Raji (cell line): ENCODE data around the gene MSRB1.

Source experiments
- POLR2A ChIP-seq: IDR thresholded peaks from 2 replicates; pipeline ENCODE4 v1.6.1; 2011; ENCODE audit warnings: low read depth, low read length, control low read depth; ENCODE audit not compliant: insufficient read depth

Gene MSRB1

GRCh38 chr16:1906055-1906845, 36.7 kb downstream of the MSRB1 start:
- no peak for TF ChIP-seq POLR2A

DNA sequence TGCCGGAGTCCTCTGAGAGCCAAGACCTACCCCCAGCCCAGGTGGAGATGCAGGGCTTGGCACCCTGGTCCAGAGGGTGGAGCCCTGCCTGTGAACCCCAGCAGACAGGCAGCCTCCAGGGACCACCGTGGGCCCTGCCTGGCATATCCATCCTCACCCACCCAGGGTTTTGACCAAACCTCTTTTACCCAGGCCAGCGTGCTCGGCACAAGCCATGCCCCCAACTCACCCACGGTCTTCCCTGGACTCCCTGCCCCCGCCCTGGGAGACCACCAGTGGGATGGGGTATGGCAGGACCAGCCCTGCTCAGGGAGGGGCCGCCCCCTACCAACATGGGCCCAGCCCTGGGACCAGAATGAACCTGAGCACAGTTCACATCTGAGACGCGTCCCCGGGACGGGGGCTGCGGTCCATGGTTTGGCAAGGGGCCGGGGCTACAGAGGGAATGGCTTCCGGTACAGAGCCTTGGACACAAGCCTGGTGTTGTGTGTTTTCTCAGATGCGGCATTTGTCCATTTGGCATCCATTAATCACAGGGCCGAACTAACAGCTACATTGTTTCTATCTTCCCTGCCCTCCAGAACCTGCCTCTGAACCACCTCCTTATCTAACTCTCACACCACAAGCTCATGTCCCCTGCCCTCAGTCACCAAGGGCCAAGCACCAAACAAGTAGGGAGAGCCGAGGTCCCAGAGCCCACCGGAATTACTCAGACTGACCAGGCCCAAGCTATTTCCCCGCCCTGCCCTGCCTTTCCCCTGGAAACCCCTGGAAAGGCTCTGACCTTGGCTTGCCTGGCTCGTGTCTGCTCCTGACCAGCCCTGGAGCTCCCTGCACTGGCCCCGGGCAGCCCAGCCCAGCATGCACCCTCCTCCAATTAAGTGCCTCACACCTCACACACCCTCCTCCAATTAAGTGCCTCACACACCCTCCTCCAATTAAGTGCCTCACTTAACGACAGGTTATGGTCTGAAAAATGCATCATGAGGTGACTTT, 38.9 kb downstream of the MSRB1 start:
- TF ChIP-seq POLR2A: no peak

DNA sequence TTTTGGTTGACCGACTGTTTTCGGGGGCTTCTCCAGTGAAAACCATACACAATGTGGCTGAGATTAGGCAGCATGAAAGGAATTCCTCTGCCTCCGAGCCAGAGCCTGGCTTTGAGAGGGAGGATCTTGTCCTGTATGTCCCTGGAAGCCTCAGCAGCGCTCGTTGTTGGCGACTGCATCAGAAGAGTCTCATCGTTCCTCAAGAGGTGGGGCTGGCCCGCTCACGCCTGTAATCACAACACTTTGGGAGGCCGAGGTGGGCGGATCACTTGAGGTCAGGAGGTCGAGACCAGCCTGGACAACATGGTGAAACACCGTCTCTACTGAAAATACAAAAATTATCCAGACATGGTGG, 39.8 kb downstream of the MSRB1 start:
- no peak for TF ChIP-seq POLR2A

- no peak for TF ChIP-seq POLR2A
Observed at GRCh38 chr16:1902547-1903219, 40.3 kb downstream of the MSRB1 start.

GRCh38 chr16:1900452-1900774, 42.6 kb downstream of the MSRB1 start:
- no peak for TF ChIP-seq POLR2A

DNA sequence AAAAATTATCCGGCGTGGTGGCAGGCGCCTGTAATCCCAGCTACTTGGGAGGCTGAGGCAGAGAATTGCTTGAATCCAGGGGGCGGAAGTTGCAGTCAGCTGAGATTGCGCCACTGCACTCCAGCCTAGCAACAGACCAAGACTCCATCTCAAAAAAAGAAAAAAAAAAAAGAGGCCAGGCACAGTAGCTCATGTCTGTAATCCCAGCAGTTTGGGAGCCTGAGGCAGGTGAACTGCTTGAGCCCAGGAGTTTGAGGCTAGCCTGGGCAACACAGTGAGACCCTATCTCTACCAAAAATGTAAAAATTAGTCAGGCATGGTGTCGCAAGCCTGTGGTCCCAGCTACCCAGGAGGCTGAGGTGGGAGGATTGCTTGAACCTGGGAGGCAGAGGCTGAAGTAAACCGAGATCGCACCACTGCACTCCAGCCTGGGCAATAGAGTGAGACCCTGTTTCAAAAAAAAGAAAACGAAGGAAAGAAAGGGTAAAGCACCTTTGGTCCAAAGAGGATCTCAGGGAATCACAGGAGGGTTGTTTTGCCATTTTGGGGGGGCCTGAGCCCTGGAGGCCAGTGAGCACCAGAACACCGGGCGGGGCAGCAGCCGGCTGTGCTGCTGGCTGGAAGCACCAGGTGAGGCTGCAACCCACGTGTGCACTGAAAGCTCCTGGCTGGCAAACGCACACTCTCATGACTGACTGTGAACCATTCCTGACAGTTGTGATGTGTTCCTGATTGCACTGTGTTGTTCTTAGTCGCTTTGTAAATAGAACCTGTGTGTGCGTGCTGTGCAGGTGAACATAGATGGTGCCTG, 43.2 kb downstream of the MSRB1 start:
- TF ChIP-seq POLR2A: no peak

- TF ChIP-seq POLR2A: no peak
Observed at GRCh38 chr16:1895949-1896675, 46.9 kb downstream of the MSRB1 start.

DNA sequence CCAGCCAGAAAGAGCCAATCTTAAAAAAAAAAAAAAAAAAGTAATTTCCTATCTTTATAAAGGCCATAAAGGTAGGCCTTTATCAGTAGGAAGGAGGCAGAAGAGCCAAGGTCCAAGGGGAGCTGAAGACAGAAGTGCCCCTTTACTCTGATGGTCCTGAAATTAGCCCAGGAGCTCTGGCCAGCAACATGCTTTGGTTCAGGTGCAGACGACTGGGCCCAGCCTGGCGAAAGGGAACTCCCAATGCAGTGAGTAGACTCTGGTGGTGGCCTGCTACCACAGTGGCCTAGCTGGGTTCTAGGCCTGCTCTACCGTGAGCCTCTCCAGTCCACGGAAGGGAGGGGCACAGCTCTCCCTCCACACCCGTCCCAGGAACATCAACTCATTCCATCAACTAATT, 47.9 kb downstream of the MSRB1 start:
- TF ChIP-seq POLR2A: no peak

GRCh38 chr16:1890708-1891050, 52.3 kb downstream of the MSRB1 start:
- TF ChIP-seq POLR2A: no peak

GRCh38 chr16:1890024-1890707, 52.8 kb downstream of the MSRB1 start:
- no peak for TF ChIP-seq POLR2A
